Vagina (tissue), 2 donors: ENCODE results near the gene ELL3. TPM values are rescaled to one million over a fixed set of nuclear protein-coding genes. Genes with fewer than 3 reads are reported as not detected.

Source experiments
- DNase-seq, 2 donors: peaks; one replicate each; pipeline ENCODE4 v3.0.0-alpha.2; 2017; ENCODE audit errors: extremely low spot score in 2 of 2
- H3K27ac ChIP-seq: fragments of 200-600 bp; sonication (generic); one replicate; pipeline ENCODE4 v1.5.1; 2019
- H3K27me3 ChIP-seq: fragments of 200-600 bp; sonication (generic); one replicate; pipeline ENCODE4 v1.5.1; 2019
- H3K36me3 ChIP-seq, 2 donors: fragments of 200-600 bp; sonication (generic); one replicate each; pipeline ENCODE4 v1.5.1; 2017 to 2019
- H3K4me1 ChIP-seq: fragments of 200-600 bp; sonication (generic); one replicate; pipeline ENCODE4 v1.5.1; 2019
- H3K4me3 ChIP-seq, 2 donors: fragments of 200-600 bp; sonication (generic); 1 replicate in 1 of 2; 2 replicates in 1 of 2; pipeline ENCODE4 v1.5.1; 2016 to 2019
- H3K9me3 ChIP-seq: fragments of 200-600 bp; sonication (generic); one replicate; pipeline ENCODE4 v1.5.1; 2019
- POLR2A ChIP-seq, 2 donors: fragments of 450-650 bp; IDR thresholded peaks; one replicate each; pipeline ENCODE4 v1.6.1; 2017; ENCODE audit warnings: antibody characterized with exemption in 2 of 2, mild to moderate bottlenecking in 2 of 2, moderate library complexity in 2 of 2
- POLR2AphosphoS5 ChIP-seq, 2 donors: sonication (generic); formaldehyde crosslinking; IDR thresholded peaks; one replicate each; pipeline ENCODE4 v1.9.0; 2017; ENCODE audit warnings: antibody characterized with exemption in 2 of 2, mild to moderate bottlenecking in 2 of 2, low read depth in 1 of 2; ENCODE audit not compliant: insufficient read depth in 1 of 2
- intact Hi-C: fragments of 100-400 bp; cut with DNase I; formaldehyde crosslinking; loops from one replicate; pipeline ENCODE4 v1.15.1; 2023
- total RNA-seq: library from RNA; depleted of rRNA; stranded (reverse); fragments of >200 nt; gene quantifications from one replicate; pipeline ENCODE4 v1.2.3, GENCODE V29; 2016
- TF ChIP-seq, protein P1 (sequence below), 3 experiments: fragments of 450-650 bp in 2 of 3; fragments of 200-600 bp in 1 of 3; sonication (generic) in 1 of 3; IDR thresholded peaks; one replicate each; pipeline ENCODE4 v1.5.1; 2017 to 2019; ENCODE audit warnings: antibody characterized with exemption in 3 of 3, mild to moderate bottlenecking in 2 of 3, moderate library complexity in 2 of 3

The ELL3 gene
- total RNA-seq, 1 donor from 2014 or later: 15.0 TPM

GRCh38 chr15:43789409-43789808 lies 12.6 kb upstream of the ELL3 start:
- no peaks in the 10 kb centered on the region for H3K9me3 ChIP-seq
- peaks cover 0 to 9% of the 10 kb centered on the region in 2 donors for H3K36me3 ChIP-seq
- TF ChIP-seq, protein P1, sequence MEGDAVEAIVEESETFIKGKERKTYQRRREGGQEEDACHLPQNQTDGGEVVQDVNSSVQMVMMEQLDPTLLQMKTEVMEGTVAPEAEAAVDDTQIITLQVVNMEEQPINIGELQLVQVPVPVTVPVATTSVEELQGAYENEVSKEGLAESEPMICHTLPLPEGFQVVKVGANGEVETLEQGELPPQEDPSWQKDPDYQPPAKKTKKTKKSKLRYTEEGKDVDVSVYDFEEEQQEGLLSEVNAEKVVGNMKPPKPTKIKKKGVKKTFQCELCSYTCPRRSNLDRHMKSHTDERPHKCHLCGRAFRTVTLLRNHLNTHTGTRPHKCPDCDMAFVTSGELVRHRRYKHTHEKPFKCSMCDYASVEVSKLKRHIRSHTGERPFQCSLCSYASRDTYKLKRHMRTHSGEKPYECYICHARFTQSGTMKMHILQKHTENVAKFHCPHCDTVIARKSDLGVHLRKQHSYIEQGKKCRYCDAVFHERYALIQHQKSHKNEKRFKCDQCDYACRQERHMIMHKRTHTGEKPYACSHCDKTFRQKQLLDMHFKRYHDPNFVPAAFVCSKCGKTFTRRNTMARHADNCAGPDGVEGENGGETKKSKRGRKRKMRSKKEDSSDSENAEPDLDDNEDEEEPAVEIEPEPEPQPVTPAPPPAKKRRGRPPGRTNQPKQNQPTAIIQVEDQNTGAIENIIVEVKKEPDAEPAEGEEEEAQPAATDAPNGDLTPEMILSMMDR (IDR thresholded peaks at IDR 0.05): no peak
- no peak for TF ChIP-seq POLR2AphosphoS5 (IDR thresholded peaks at IDR 0.05; ENCODE audit: insufficient read depth in 1 of 2, low read depth in 1 of 2)
- no peak for TF ChIP-seq POLR2A (IDR thresholded peaks at IDR 0.05)
- intact Hi-C loops: no loop called here
- no peak overlapping the region for H3K27ac ChIP-seq
- H3K27me3 ChIP-seq: no peaks in the 10 kb centered on the region
- no peak overlapping the region for H3K4me3 ChIP-seq
- no peak for DNase-seq
- H3K4me1 ChIP-seq: peaks cover 16% of the 10 kb centered on the region

DNA sequence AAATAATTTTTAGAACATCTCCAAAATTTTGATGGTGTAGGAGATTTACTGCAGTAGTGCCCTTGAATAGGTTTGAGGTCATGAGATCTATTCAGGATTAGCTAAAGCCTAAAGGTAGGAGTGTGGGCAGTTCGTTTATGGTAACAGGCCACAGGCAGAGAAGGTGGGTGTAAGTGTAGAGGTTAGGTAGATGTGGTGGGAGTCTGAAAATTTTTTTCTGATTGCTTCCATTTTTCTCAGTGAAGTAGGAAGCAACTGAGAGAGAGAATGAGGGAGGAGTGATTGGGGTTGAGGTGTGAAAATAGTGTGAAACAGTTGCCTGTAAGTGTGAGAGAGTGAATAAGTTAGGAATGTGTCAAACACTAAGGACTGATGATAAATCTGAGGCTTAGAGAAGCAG lies 2.2 kb upstream of the ELL3 start:
- Histone ChIP-seq H3K36me3 (peaks cover 0 to under 1% of the 10 kb centered on the region in 2 donors), H3K27ac (no peak overlapping the region), H3K27me3 (no peaks in the 10 kb centered on the region), H3K4me1 (peaks cover 22% of the 10 kb centered on the region), H3K4me3 (no peak overlapping the region), H3K9me3 (no peaks in the 10 kb centered on the region)
- DNase-seq: no peak
- TF ChIP-seq POLR2A (IDR thresholded peaks at IDR 0.05): no peak
- intact Hi-C loops: no loop called here

GRCh38 chr15:43777267-43777914 lies 625 bp upstream of the ELL3 start:
- H3K9me3 ChIP-seq: no peaks in the 10 kb centered on the region
- peak overlapping the region; percentile 88 for H3K27ac ChIP-seq
- no peak for DNase-seq
- H3K36me3 ChIP-seq: peaks cover 0 to 17% of the 10 kb centered on the region in 2 donors
- no peaks in the 10 kb centered on the region for H3K27me3 ChIP-seq
- TF ChIP-seq, protein P1 (IDR thresholded peaks at IDR 0.05): peak; percentile 37 to 92 (median 76)
- TF ChIP-seq POLR2AphosphoS5 (IDR thresholded peaks at IDR 0.05; ENCODE audit: insufficient read depth in 1 of 2, low read depth in 1 of 2) (peak; percentile 29 to 81), POLR2A (IDR thresholded peaks at IDR 0.05) (no peak)
- H3K4me3 ChIP-seq: peak overlapping the region; percentile 72 to 77
- H3K4me1 ChIP-seq: peaks cover 22% of the 10 kb centered on the region
- intact Hi-C loops: loop anchor here (2.0 kb wide), 1 partner anchor 15 kb away; the partner anchor contains the start of gene SERF2

GRCh38 chr15:43776101-43776717 lies 557 bp downstream of the ELL3 start:
- Histone ChIP-seq H3K4me3 (peak overlapping the region; percentile 72 to 77), H3K4me1 (peaks cover 22% of the 10 kb centered on the region), H3K36me3 (peaks cover 0 to 26% of the 10 kb centered on the region in 2 donors), H3K9me3 (no peaks in the 10 kb centered on the region), H3K27ac (peak overlapping the region; percentile 88), H3K27me3 (no peaks in the 10 kb centered on the region)
- intact Hi-C loops: loop anchor here (2.0 kb wide), 1 partner anchor 17 kb away; the partner anchor contains the start of gene SERF2
- DNase-seq: no peak
- TF ChIP-seq POLR2AphosphoS5 (IDR thresholded peaks at IDR 0.05; ENCODE audit: insufficient read depth in 1 of 2, low read depth in 1 of 2): no peak
- TF ChIP-seq, protein P1 (IDR thresholded peaks at IDR 0.05): no peak
- TF ChIP-seq POLR2A (IDR thresholded peaks at IDR 0.05): no peak

- Histone ChIP-seq H3K9me3 (no peaks in the 10 kb centered on the region), H3K27ac (peak overlapping the region; percentile 88), H3K4me3 (peak overlapping the region in 1 of 2 donors; percentile 77), H3K4me1 (peaks cover 22% of the 10 kb centered on the region), H3K36me3 (peaks cover 0 to 32% of the 10 kb centered on the region in 2 donors), H3K27me3 (no peaks in the 10 kb centered on the region)
- no peak for DNase-seq
- TF ChIP-seq POLR2AphosphoS5 (IDR thresholded peaks at IDR 0.05; ENCODE audit: insufficient read depth in 1 of 2, low read depth in 1 of 2) (peak in 1 of 2 donors; percentile 41), POLR2A (IDR thresholded peaks at IDR 0.05) (no peak)
- intact Hi-C loops: no loop called here
These were observed 1.3 kb downstream of the ELL3 start for GRCh38 chr15:43775411-43775965.
